SJSA1 (cell line): ENCODE measurements around the gene STEAP3. TPM values are rescaled to one million over a fixed set of nuclear protein-coding genes. Genes with fewer than 3 reads are reported as not detected.

Experiments used
- DNase-seq, 2 experiments: peaks; one replicate each; pipeline ENCODE4 v3.0.0-alpha.2; 2015 to 2020; ENCODE audit warnings: low spot score in 2 of 2, low read depth in 1 of 2
- H3K27ac ChIP-seq: fragments of 250-450 bp; sonication (Bioruptor Pico); 2 replicates; pipeline ENCODE4 v1.5.1; 2020; ENCODE audit warnings: mild to moderate bottlenecking, moderate library complexity
- H3K27me3 ChIP-seq: fragments of 250-450 bp; sonication (Bioruptor Pico); replicated peaks from 2 replicates; pipeline ENCODE4 v1.5.1; 2020; ENCODE audit warnings: mild to moderate bottlenecking, moderate library complexity
- H3K36me3 ChIP-seq: fragments of 250-450 bp; sonication (Bioruptor Pico); 2 replicates; pipeline ENCODE4 v1.5.1; 2020; ENCODE audit warnings: mild to moderate bottlenecking
- H3K4me1 ChIP-seq: fragments of 250-450 bp; sonication (Bioruptor Pico); replicated peaks from 2 replicates; pipeline ENCODE4 v1.6.1; 2021; ENCODE audit warnings: mild to moderate bottlenecking
- H3K4me3 ChIP-seq: fragments of 250-450 bp; sonication (Bioruptor Pico); 2 replicates; pipeline ENCODE4 v1.5.1; 2020; ENCODE audit warnings: mild to moderate bottlenecking
- H3K9me3 ChIP-seq: fragments of 250-450 bp; sonication (Bioruptor Pico); replicated peaks from 2 replicates; pipeline ENCODE4 v1.5.1; 2020; ENCODE audit warnings: mild to moderate bottlenecking
- total RNA-seq: library from RNA; depleted of rRNA; stranded (reverse); fragments of >200 nt; shearing (Covaris generic); gene quantifications from 2 replicates; pipeline ENCODE4 v1.2.3, GENCODE V29; 2014

STEAP3 gene
- total RNA-seq, 1 experiment from 2014 or later, result 33.2 TPM

DNA sequence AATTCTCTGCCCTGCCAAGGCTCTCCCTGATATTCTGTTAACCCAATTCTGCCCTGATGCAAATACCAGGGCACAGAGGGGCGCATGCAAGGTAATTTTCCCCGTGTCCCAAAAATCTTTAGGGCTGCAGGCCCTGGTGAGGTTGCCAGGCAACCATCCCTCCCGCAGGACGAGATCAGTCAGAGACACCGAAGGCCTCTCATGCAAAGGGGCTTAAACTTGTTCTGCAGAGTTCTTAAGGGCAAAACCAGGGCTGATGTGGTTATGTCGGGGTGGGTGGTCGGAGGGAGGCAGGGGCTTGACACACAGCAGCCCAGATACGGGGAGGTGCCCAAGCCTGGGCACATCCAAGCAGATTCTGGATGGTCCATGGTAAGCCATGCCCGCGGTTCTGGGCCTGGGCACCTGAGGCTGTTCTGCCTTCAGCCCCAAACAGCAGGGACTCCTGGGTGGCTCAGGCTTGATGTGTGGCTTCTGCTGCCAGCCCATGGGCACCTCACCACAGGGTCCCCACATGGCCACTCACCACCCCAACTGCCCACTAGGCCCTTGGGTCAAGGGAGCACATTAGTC is 27.2 kb downstream of the STEAP3 start:
- Histone ChIP-seq H3K9me3 (peaks cover 2% of the 10 kb centered on the region; the same call in 1 of the 2 replicates), H3K4me1 (peaks cover 55% of the 10 kb centered on the region), H3K27ac (no peak overlapping the region), H3K4me3 (no peak overlapping the region), H3K36me3 (peaks cover 74% of the 10 kb centered on the region), H3K27me3 (no peaks in the 10 kb centered on the region)
- DNase-seq, result peak in 1 of 2 experiments; percentile 33

DNA sequence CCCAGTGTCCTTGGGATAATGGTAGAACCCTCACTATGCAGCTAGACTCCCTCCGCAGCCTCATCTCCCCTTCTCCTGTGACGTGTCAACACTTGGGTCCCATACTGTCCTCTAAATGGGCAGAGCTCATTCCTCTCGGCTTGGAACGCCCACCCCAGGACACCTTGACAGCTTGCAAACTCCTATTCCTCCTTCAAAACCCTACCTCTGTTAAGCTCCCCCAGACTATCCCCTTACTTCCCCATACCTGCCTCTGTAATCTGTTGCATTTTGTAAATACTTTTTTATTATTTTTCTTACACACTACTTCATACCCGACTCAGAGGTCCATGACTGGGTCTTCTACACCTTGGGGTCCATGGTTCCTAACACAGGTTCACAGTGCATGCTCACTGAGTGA is 28.0 kb downstream of the STEAP3 start:
- no peaks in the 10 kb centered on the region for H3K9me3 ChIP-seq
- peaks cover 72% of the 10 kb centered on the region for H3K36me3 ChIP-seq
- peaks cover 64% of the 10 kb centered on the region for H3K4me1 ChIP-seq
- H3K27me3 ChIP-seq, result no peaks in the 10 kb centered on the region
- DNase-seq, result peak in 1 of 2 experiments; percentile 19
- no peak overlapping the region for H3K4me3 ChIP-seq
- no peak overlapping the region for H3K27ac ChIP-seq

DNA sequence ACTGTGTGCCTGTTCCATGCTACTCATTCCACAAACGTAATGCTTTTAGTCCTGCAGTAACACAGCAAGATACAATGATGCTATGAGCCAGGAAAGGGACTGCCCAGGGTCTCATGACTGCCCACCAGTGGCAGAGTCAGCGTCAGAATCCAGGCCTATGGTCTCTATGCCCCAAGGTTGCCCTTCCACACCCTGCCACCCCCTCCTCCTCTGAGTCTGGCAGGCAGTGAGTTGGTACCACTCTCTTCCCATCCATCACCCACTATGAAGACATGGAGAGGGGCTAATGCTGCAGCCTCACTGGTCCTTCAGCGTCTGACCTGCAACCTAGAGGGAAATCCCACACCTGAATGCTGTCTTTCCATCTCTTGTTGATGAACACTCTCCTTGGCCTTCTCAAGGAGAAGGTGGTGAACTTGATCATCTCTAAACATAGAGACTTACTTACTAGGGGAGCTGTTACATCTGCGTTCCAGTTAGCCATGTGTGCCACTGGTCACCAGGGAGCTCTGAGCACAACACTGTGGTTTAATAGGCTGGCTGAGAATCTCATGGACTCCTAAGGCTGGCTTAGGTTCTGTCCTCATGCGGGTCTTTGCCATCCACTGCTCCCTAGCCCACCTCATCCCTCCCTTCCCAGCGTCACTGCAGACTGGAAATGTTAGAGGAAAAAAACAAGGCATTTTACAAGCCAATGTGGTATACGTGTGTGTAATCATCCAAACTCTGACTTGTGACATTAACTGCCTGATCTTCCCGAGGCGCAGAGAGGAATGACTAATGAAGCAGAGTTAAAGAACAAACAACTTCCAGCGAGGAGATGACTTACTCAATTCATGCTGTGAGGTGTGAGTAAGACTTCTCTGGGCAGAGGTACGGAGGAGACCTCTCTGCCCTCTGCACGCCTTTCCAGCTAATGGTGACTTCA is 28.8 kb downstream of the STEAP3 start:
- H3K27ac ChIP-seq, result peak overlapping the region; percentile 75
- H3K27me3 ChIP-seq, result no peaks in the 10 kb centered on the region
- peak; percentile 70 to 84 for DNase-seq
- no peaks in the 10 kb centered on the region for H3K9me3 ChIP-seq
- H3K4me3 ChIP-seq, result no peak overlapping the region
- H3K36me3 ChIP-seq, result peaks cover 68% of the 10 kb centered on the region
- peaks cover 67% of the 10 kb centered on the region for H3K4me1 ChIP-seq

DNA sequence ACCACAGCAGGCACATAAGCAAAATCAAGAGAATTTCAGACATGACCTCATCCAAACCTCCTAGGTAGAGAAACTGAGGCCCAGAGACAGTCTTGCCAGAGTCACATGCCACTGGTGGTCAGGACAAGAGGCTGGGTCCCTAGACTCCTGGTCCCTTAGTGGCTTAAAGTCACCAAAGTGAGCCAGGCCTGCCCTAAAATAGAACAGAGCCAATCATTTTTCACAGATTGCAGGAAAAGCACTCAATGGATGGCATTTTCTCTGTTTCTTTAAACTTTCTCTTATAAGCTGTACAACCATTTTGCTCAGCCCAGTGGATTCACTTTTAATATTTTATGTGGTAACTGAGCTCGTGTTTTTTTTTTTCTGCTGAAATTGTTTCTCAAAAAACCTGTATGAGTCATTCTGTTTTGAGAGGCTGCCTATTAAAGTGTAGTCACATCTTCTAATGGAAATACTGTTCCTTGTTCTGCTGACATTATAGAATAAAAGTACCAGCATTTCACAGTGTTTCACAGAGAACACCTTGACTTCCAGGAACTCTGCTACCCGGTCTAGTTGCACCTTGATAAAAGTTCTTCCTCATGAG is 29.6 kb downstream of the STEAP3 start:
- Histone ChIP-seq H3K27ac (peak overlapping the region; percentile 75), H3K4me3 (no peak overlapping the region), H3K4me1 (peaks cover 60% of the 10 kb centered on the region), H3K36me3 (peaks cover 68% of the 10 kb centered on the region), H3K27me3 (no peaks in the 10 kb centered on the region), H3K9me3 (no peaks in the 10 kb centered on the region)
- no peak for DNase-seq

DNA sequence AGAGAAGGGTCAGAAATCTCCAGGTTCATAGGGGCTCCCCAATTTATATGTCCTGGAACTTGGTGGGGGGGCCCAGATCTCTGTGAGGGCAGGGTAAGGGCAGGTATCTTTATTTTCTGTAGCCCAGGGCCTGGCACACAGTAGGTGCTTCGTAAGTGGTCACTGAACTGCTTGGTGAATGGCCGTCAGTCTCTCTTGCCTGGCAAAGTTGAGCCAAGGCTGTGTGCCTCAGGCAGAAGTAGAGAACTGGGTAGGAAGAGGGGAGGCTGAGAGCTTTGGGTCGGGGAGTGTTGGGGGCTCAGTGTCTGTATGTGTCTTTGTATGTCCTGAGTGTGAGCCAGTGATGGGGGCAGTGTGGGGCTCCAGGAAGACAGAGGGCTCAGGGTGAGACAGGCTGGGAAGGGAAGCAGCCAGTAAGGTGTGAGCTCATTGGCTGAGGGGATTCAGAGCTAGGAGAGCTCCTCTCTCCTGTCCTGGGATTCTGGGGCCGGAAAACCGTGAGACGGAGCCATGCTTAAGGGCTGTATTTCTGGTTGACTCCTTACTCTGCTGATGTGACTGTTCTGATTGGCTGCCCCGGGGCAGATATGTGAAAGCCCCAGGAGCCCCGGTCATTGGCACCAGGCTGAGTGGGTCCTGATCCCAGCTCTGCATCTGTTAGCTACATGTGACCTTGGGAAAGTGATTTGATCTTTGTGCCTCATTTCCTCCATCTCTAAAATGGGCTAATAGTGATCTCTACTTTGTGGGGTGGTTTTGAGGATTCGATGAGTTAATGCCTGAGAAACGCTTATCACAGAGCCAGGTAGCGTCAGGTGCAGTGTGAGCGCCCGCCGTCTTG is 30.3 kb downstream of the STEAP3 start:
- no peaks in the 10 kb centered on the region for H3K9me3 ChIP-seq
- DNase-seq, result peak in 1 of 2 experiments; percentile 36
- peaks cover 60% of the 10 kb centered on the region for H3K36me3 ChIP-seq
- peaks cover 56% of the 10 kb centered on the region for H3K4me1 ChIP-seq
- H3K4me3 ChIP-seq, result no peak overlapping the region
- peak overlapping the region; percentile 75 for H3K27ac ChIP-seq
- H3K27me3 ChIP-seq, result no peaks in the 10 kb centered on the region

DNA sequence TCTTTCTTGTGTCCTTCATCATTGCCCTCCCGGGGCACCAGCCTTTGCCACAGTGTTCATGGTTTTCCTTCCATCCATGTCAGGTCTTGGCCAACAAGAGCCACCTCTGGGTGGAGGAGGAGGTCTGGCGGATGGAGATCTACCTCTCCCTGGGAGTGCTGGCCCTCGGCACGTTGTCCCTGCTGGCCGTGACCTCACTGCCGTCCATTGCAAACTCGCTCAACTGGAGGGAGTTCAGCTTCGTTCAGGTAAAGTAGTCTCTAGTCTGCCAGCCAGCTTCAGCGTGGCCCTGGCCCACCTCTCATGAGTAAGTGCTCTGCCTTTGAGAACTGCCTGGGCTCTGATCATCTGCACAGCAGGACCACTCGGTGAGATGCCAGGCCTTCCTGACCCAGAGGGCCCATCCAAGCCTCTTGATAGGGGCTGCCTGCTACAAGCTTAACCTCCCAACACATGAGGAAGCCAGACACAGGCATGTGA is 31.0 kb downstream of the STEAP3 start:
- Histone ChIP-seq H3K27me3 (no peaks in the 10 kb centered on the region), H3K4me1 (peaks cover 62% of the 10 kb centered on the region), H3K36me3 (peaks cover 57% of the 10 kb centered on the region), H3K4me3 (no peak overlapping the region), H3K9me3 (no peaks in the 10 kb centered on the region), H3K27ac (peak overlapping the region; percentile 78)
- no peak for DNase-seq

DNA sequence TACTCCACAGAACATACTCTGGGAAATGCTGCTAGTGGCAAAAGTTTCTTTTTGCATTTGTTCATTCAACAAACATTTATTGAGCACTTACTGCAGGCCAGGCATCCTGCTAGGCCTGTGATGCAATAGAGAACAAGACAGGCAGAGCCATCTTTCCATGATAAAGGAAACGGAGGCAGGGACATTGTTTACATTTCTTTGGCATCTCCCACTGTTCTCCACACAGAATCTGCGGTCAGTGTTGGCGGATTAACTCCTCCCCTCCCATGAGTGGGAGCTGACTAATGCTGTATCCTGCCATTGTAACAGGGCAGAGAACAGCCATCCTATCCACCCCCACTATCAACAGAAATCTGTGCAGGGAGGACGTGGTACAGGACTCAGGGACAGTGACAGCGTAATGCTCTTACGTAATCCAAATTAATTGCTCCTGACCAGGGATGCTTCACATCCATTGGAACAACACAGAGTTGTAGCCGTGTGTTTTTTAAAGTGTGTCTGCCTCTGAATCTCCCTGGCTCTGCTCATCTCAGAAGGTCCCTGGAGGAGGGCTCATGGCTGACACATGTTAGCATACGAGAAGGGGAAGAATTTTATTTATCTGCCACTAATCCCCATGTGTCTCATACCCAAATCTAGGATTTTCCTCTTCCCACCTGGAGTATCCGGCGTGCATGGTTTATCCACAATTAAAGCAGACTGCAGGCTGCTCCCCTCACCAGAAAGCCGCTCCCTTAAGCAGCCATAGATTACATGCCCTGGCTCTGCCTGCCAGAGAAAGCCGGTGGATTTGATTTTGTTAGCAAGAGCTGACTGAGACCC is 32.3 kb downstream of the STEAP3 start:
- H3K9me3 ChIP-seq, result no peaks in the 10 kb centered on the region
- H3K4me3 ChIP-seq, result no peak overlapping the region
- H3K27ac ChIP-seq, result peak overlapping the region; percentile 78
- H3K36me3 ChIP-seq, result peaks cover 47% of the 10 kb centered on the region
- peak; percentile 95 to 97 for DNase-seq
- H3K4me1 ChIP-seq, result peaks cover 76% of the 10 kb centered on the region
- H3K27me3 ChIP-seq, result no peaks in the 10 kb centered on the region

DNA sequence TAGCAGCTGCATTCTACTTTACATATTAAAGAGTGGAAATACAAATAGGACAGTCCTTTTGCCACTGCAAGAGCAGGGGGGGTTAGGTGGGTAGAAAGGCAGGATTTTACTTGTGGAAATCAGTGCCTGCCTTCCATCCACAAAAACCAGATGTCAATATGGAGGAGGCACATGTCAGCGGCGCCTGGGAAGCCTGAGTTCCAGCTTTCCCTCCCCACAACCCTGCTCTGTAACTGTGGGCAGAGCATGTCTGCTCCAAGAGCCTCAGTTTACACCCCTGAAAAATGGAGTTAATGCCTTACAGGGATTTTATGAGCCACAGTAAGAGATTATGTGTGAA is 32.9 kb downstream of the STEAP3 start:
- Histone ChIP-seq H3K36me3 (peaks cover 42% of the 10 kb centered on the region), H3K9me3 (no peaks in the 10 kb centered on the region), H3K4me3 (no peak overlapping the region), H3K27me3 (no peaks in the 10 kb centered on the region), H3K27ac (peak overlapping the region; percentile 78), H3K4me1 (peaks cover 80% of the 10 kb centered on the region)
- DNase-seq, result no peak

DNA sequence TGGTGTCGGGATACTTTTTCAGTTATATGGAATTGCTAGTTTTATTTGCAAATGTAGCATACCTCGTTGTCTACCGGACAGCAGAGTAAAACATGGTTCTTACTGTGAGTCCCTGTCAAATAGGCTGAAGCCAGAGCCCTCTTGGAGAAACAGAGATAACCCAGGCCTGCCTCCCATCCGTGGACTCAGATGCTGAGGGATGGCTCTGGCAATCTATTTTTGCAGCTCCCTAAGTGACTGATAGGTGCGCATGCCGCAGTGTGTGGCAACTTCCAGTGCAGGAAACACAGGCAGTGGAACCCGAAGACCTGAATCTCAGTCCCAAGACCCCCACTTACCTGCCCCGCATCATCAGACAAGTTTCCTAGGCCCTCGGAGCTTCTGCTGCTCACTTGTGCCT is 33.6 kb downstream of the STEAP3 start:
- DNase-seq, result no peak
- no peaks in the 10 kb centered on the region for H3K27me3 ChIP-seq
- peaks cover 42% of the 10 kb centered on the region for H3K36me3 ChIP-seq
- H3K9me3 ChIP-seq, result no peaks in the 10 kb centered on the region
- no peak overlapping the region for H3K4me3 ChIP-seq
- peaks cover 80% of the 10 kb centered on the region for H3K4me1 ChIP-seq
- H3K27ac ChIP-seq, result no peak overlapping the region

DNA sequence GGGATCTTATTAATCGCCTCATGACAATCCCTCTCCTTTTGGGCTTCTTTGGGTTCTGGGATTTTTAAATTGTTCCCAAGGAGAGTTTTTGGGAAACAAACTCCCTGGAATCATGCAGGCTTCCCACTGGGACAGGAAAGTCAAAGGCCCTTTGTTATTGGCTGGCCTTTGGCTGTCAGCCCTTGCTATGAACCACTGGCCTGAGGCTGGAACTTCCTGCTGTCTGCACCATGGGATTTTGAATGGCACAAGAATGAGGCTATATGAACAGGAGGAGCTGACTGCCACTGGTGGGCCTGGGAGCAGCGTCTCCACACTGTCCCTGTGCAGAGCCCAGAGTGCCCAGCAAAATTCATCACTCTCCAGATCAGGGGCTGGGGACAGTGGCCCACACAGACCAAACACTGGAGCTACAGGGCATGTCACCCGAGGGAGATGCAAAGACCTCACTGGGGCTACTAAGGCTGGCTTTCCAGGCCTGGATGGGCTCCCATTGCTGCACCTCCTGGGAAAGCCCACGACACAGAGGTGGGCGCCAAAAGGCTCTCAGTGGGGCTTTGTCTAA is 35.7 kb downstream of the STEAP3 start:
- Histone ChIP-seq H3K4me1 (peaks cover 66% of the 10 kb centered on the region), H3K4me3 (no peak overlapping the region), H3K27me3 (no peaks in the 10 kb centered on the region), H3K9me3 (no peaks in the 10 kb centered on the region), H3K27ac (peak overlapping the region; percentile 94), H3K36me3 (peaks cover 47% of the 10 kb centered on the region)
- no peak for DNase-seq

DNA sequence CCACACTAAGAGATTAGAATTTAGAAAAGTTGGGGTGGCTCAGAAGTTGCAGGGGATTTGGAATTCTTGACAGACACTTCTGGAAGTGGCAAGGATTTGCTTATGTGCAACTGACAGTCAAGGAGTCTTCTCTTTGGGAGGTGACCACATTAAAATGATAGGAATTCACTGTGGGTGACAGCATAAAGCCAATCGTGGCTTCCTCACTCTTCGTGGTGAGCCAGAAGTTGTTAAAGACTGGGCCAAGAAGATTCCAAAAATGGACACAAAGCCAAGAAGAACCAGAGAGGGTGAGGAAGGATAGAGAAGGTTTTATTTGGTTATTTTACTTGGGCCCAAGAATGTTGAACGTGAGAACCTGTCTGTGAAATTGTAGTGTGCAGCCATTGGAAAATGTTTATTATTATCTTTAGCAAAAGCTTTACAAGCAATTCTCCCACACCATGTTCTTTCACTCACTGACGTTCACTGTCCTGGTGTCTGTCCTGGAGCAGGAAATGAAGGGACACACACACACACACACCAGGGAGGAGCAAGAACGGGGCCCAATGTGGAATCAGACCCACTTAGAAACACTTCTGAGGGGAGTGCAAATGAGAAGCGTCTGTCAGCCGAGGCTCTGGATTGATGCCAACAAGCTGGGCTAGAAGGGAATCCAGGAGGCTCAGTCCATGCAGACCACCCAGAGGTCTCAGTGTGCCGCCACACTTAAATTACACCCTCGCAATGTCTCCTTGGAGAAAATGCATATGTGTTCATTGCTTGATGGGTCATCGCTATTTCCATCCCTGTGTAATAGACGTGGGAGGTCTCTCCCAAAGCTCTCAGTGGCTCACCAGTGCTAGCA is 37.2 kb downstream of the STEAP3 start:
- Histone ChIP-seq H3K36me3 (peaks cover 42% of the 10 kb centered on the region), H3K27ac (peak overlapping the region; percentile 94), H3K4me1 (peaks cover 51% of the 10 kb centered on the region), H3K9me3 (no peaks in the 10 kb centered on the region), H3K27me3 (no peaks in the 10 kb centered on the region), H3K4me3 (no peak overlapping the region)
- peak; percentile 96 to 97 for DNase-seq
